Body of pancreas (tissue), 4 donors: ENCODE data around the gene GALNT6.

Experiments
- CTCF ChIP-seq, 7 experiments: fragments of 450-650 bp in 4 of 7; fragments of 200-600 bp in 3 of 7; sonication (generic) in 3 of 7; IDR thresholded peaks; one replicate each; pipeline ENCODE4 v1.5.1; 2016 to 2019; ENCODE audit warnings: antibody characterized with exemption in 7 of 7
- POLR2A ChIP-seq, 3 donors: fragments of 450-650 bp; IDR thresholded peaks; one replicate each; pipeline ENCODE4 v1.6.1; 2016; ENCODE audit warnings: antibody characterized with exemption in 3 of 3, mild to moderate bottlenecking in 2 of 3

- no peak for TF ChIP-seq POLR2A (IDR thresholded peaks at IDR 0.05)
- TF ChIP-seq CTCF (IDR thresholded peaks at IDR 0.05) = no peak
Observed at GRCh38 chr12:51432921-51433320, 41.7 kb upstream of the GALNT6 start.
